NCI-H446 treated with DMSO at 0.1 percent for 48 hours (cell line): Measurements from ENCODE around the gene ADGRA1.
"Not testable (repeated sequence)": the region's sequence is repeated elsewhere in the genome, so short reads cannot be mapped to it uniquely, and the experiment has no call there.

Experiments
- DNase-seq: peaks from one replicate; lab custom pipeline; 2025; lab: John Stamatoyannopoulos, UW

The ADGRA1 gene, protein sequence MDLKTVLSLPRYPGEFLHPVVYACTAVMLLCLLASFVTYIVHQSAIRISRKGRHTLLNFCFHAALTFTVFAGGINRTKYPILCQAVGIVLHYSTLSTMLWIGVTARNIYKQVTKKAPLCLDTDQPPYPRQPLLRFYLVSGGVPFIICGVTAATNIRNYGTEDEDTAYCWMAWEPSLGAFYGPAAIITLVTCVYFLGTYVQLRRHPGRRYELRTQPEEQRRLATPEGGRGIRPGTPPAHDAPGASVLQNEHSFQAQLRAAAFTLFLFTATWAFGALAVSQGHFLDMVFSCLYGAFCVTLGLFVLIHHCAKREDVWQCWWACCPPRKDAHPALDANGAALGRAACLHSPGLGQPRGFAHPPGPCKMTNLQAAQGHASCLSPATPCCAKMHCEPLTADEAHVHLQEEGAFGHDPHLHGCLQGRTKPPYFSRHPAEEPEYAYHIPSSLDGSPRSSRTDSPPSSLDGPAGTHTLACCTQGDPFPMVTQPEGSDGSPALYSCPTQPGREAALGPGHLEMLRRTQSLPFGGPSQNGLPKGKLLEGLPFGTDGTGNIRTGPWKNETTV

DNA sequence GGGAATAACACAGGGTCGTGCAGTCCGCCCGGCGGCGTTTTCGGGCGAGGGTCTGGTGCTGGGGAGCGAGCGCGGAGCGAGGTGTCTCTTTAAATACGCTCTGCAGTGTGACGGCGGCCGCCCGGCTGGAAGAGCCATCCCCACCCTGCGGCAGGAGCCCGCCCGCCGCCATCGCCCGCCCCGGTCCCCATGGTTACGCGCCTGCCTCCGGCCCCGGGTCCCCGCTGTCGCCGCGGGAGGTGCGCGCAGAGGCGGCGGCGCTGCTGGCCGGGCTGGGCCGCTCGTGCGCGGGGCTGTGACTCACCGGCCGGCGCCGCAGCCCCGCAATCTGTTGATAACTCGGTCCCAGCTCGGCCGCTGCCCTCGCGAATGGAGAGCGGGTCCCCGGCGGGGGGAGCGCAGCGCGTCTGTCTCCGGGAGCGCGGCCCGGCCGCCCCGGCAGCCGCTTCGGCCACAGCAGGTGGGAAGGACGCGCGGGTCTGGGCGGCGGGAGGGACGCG is at the start of gene ADGRA1:
Gene ADGRA1, plus strand, starts transcription at position 246 of the 500 bp plus-strand sequence. CDS start 986 bp downstream, outside the sequence.
- DNase-seq, result no peak

- DNase-seq, result no peak
These were observed 49.5 kb upstream of the ADGRA1 start for GRCh38 chr10:133038036-133038823.

DNA sequence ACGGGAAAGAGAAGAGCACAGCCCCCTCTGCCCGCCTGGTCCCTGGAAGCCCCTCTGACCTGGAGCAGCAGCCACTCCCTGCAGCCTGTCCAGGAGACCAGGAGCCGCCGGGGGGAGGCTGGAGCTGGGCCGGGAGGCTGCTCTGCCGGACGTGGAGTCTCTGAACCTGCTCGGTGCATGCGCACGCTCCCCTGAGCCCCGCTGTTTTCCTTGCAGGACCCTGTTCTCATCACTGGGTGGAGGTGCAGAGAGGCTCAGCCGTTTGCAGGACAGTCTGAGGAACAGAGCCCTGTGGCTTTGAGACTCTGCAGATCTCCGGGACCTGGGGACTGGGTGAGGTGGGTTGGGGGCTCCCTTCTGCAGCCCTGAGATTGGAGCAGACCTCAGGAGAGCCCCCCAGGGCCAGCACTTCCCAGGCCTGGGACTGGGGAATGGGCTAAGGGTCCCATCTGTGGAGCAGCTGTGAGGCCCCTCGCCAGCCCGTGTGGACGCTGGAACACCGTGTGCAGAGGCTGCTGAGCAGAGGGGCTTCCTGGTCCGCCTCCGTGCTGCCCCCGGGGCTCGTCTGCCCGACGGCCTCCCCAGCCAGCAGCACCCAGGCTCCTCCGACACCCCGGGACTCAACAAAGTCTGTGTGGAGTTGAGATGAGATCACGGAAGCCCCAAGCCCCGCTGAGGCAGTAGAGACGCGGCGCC is 48.5 kb upstream of the ADGRA1 start:
- DNase-seq, result no peak

GRCh38 chr10:133039803-133040165 is 47.9 kb upstream of the ADGRA1 start:
- DNase-seq, result no peak

DNA sequence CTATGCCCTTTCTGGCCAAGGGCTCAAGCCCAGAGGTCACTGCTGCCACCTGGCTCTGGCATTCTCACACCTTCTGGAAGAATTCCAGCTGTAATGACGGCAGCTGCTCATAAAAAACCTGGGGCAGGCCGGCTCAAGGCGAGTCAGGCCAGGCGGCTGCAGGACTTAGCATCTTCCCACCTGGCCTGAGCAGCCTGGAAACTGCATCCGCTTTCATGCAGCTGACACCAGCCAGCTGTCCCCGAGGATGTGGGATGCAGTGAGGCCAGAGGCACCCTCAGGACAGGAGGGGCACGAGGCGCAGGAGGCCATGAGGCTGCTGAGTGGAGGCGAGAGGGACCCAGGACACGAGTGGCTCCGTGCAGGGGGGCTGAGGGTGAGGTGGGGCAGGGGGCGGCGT is 47.5 kb upstream of the ADGRA1 start:
- no peak for DNase-seq

- DNase-seq, result no peak
These were observed 46.6 kb upstream of the ADGRA1 start for GRCh38 chr10:133041101-133041500.

DNA sequence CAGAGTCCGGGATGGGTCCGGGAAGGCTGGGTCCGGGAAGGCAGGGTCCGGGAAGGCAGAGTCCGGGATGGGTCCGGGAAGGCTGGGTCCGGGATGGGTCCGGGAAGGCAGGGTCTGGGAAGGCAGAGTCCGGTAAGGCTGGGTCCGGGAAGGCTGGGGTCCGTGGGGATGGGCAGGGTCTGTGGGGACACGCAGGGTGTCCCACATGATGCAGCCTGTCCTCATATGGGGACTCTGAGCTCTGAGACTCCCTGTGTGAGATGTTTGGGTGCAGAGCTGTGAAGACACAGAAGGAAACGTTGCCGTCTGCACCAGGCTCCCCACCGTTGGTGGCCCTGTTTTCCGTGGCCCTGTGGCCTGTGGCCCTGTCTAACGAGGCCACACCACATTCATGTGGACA is 45.7 kb upstream of the ADGRA1 start:
- DNase-seq, result no peak

- no peak for DNase-seq
These were observed 44.9 kb upstream of the ADGRA1 start for GRCh38 chr10:133042816-133043215.

DNA sequence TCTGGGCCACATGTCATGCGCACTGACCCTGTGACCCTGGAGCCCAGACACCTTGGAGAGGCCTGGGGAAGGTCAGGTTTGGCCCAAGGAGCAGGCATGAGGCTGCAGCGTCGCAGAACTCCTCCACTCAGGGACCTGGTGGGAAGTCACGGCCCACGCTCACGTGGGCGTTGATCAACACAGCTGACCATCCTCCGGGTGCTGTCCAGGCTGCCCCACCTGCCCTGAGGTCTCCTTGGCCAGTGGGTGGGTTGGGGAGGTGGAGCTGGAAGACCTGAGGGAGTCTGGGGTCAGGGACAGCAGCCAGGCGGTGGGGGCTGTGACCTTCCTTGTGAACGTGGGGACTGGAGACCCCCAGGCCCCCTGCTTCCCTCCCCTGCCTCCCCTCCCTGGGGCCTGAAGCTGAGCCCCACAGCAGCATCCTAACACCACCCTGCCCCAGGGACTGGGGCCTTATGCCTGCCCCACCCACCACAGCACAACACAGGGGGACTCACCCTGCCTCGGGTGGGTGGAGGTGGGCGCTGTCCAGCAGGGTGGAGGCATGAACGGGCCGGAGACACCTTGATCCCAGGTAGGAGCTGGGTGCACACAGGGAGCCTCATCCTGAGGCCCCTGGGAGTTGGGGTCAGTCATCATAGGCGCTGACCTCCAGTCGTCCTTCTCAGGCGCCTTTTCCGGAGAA is 44.0 kb upstream of the ADGRA1 start:
- DNase-seq, result no peak

DNA sequence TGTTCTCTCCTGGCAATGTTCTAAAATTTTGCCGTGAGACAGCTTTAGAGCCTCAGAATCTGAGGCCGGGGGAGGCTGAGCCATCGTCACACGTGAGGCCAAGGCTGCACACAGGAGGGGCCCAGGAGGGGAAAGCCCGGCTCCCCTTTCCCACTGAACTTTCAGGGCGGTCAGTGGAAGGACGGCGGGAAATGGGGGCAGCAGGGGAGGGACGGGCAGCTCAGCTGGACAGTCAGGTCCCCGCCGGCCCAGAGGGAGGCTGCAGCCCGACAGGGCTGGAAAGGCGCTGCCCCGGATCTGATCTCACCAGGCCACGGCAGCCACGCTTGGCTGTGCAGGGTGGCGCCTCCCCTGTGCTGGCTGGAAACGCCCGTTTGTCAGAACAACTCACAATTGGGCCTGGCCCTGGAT is 43.3 kb upstream of the ADGRA1 start:
- no peak for DNase-seq

DNA sequence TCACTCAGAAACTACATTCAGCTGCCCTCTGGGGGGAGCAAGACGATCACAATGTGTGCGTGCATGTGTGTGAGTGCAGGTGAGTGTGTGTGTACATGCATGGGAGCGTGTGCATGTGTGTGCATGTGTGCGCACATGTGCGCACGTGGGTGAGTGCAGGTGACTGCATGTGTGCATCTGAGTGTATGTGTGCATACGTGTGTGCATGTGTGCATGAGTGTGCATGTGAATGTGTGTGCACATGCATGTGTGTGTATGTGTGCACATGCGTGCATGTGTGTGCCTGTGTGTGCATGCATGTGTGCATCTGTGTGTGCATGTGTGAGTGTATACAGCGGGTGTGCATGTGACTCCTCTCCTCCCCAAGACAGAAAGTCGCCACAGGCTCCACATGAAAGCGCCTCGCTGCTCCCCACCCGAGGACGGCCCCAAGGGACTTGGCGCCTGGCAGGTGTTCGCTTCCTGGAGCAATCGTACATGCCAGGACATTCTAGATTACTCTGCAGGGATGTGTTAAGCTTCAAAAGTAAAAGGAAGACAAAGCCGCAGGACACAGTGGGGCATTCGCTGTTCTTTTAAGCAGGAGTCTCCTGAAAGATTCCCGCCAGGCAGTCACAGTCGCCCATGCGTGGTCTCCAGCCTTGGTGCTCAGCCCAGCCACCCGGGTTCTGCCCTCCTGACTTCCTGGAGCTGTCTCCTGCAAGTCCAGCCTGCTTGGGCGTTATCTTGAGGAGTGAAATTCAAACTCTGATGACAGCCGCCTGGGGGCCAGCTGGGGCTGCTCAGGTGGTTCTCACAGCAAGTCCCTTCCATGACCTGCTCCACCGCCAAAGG is 42.0 kb upstream of the ADGRA1 start:
- DNase-seq, result no peak

- DNase-seq, result no peak
These were observed 41.3 kb upstream of the ADGRA1 start for GRCh38 chr10:133046390-133046765.

DNA sequence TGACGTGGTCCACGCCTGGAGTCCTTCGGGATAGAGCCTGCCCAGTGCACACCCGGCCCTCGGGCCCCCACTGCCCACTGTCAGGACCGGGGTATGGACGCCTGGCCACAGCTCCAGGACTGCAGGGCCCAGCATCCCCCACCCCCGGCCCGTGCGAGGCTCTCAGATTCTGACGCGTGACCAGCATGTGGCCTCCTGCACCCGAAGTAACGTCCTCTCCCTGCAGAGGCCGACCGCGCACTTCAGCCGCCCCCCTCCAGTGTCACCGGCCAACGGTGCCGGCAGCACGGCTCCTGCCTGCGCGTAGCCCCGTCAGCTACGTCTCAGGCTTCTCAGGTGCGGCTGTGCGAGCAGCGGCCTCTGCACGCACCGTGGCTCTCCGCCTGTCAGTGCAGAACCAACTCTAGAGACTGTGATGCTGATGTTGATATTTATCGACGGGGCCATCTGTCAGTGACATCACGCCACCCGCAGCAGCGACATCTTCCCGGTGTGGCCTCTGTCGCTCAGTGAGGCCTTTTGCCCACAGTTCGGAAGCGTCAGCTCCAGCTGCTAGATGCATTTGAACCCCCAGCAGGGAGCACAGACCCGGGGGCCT is 40.1 kb upstream of the ADGRA1 start:
- no peak for DNase-seq

DNA sequence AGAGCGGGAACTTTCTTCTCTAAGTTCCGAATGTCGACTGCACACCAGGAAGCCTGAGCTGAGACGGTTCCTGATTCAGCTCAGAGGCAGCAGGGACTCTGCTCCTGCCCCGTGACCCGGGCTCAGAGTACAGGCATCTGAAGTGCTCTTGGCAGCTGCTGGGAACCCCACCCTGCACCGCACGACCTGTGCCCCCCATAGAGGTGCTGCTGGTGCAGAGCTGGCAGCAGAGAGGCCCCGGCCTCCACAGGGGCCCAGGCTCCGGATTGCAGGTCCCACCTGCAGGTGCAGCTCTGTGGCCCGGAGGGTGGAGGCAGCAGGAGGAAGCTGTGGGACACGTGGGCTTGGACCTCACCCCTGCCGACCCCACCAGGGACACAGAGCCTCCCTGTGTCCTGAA is 39.5 kb upstream of the ADGRA1 start:
- no peak for DNase-seq

DNA sequence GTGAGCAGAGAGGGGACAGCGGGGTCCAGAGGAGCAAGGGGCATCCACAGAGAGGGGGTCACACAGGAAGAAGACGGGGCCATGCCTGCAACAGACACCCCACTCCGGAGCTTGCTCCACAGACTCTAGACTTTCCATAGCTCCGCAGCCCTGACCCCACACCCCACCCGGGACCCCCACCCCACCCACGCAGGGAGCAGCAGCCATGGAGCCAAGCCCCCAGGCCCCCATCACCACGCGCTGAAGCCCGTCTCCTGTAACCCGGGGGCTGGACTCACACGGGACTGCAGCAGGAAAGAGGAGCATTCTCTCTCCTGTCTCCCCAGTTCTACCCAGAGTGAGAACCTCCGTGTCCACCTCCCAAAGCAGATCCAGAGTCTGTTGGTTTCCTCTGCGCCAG is 38.8 kb upstream of the ADGRA1 start:
- no peak for DNase-seq

DNA sequence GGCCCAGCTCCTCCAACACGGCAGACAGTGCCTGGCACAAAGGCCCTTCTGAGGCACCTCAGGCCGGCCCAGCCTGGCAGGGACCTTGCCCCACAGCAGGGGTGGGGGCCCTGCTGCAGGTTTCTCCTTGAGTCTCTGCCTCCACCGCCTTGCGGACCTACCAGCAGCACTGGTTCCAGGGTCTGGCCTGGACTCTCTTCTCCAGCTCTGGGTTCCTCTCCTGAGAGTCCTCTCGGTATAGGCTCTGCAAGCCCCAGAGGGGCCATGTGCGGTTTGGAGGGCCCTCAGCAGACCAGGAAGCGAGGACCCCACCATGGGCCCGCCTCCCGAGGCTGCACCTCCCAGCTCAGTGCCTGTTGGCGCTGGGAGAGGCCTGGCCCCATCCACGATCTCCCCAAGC is 38.1 kb upstream of the ADGRA1 start:
- DNase-seq, result no peak

DNA sequence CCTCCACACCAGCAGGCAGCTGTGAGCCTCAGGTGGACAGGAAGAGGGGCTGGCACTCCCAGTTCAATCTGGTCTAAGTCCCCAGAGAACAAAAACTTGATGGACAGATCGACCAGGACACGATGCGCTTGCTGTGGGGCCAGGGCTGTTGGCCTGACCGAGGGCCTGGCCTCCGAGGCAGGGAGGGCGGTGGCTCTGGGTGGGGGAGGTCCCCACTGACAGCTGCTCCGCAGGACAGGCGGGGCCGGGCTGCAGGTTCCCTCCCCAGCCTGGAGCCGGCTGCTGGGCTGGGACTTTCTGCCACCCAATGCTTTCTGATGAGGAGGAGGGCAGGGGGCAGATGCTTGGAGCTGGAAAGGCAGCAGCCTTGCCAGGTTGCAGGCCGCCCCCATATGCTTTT is 37.4 kb upstream of the ADGRA1 start:
- DNase-seq, result no peak

DNA sequence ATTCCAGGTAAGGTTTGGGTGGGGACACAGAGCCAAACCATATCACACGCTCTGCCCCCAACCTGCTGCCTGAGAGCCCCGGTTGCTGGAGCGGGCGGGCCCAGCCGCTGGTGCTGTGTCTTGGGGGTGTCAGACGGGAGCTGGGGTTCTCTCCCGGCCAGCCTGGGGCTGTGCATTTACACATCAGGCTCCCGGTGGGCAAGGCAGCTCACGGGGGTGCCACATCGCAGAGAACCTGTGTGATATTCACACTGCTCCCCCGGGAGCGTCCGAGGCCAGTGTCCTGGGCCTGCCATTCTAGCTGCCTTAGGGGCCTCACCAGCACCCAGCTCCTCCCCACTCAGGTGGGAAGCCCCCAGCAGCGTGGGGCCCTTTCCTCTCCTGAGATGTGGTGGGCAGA is 35.6 kb upstream of the ADGRA1 start:
- no peak for DNase-seq

- DNase-seq, result not testable (repeated sequence)
These were observed 34.1 kb upstream of the ADGRA1 start for GRCh38 chr10:133053527-133054133.

DNA sequence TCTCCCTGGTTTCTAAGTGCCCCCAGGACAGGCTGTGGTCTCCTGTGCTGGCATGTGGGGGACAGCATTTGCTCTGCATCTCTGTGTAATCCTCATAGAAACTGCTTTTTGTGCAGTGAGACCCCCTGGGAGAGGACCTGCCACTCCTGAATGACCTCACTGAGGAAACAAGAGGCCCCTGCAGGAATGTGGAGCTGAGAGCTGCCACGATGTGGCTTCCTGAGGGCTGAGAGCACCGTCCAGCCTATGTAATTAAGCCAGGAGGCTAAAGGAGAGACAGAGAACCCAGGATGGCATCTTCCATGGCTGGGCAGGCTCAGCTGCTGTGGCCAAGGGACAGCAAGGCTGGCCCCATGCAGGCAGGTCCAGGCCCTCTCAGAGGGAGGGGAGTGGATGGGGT is 32.3 kb upstream of the ADGRA1 start:
- no peak for DNase-seq
